T-cell (primary cell): ENCODE measurements around the gene HOXA6. TPM values are rescaled to one million over a fixed set of nuclear protein-coding genes. Genes with fewer than 3 reads are reported as not detected.

Experiments
- ATAC-seq, 4 experiments: fragments of 200-7000 bp in 3 of 4; fragments of 150-1000 bp in 1 of 4; cut with Tn5 transposase; replicated peaks in 1 of 4; 1 replicate in 3 of 4; 2 replicates in 1 of 4; pipeline ENCODE4 v1.10.0; 2021; ENCODE audit warnings: moderate library complexity in 3 of 4, mild to moderate bottlenecking in 2 of 4, moderate number of reproducible peaks in 1 of 4
- CTCF ChIA-PET, 2 donors: fragments of 300-600 bp; sonication (Branson Sonifier 250); formaldehyde crosslinking; loops; one replicate each; lab custom pipeline; 2022; ENCODE audit warnings: antibody characterized with exemption in 2 of 2; lab: Charles Lee
- POLR2A ChIA-PET, 2 donors: fragments of 300-600 bp; sonication (Branson Sonifier 250); formaldehyde crosslinking; loops; one replicate each; lab custom pipeline; 2022; ENCODE audit warnings: antibody characterized with exemption in 2 of 2; lab: Charles Lee
- DNase-seq, 35 experiments: peaks; one replicate each; pipeline versions ENCODE4 v3.0.0 to v3.0.0-alpha.2; 2013 to 2023
- H3K27ac ChIP-seq: one replicate; pipeline ENCODE4 v1.5.1; 2013; ENCODE audit warnings: low read length
- H3K27me3 ChIP-seq, 2 experiments: replicated peaks in 1 of 2; 1 replicate in 1 of 2; 2 replicates in 1 of 2; pipeline versions ENCODE4 v1.6.1 to v1.7.0; 2013; ENCODE audit warnings: low read length in 1 of 2, mixed read lengths in 1 of 2; ENCODE audit not compliant: control insufficient read depth in 2 of 2, insufficient read depth in 2 of 2; ENCODE audit errors: extremely low read depth in 1 of 2
- H3K36me3 ChIP-seq, 2 donors: 1 replicate in 1 of 2; 2 replicates in 1 of 2; pipeline versions ENCODE4 v1.6.1 to v1.7.0; 2013; ENCODE audit warnings: low read length in 1 of 2; ENCODE audit not compliant: control insufficient read depth in 2 of 2, insufficient read depth in 1 of 2; ENCODE audit errors: extremely low read depth in 1 of 2
- H3K4me1 ChIP-seq, 2 experiments: 1 replicate in 1 of 2; 2 replicates in 1 of 2; pipeline versions ENCODE4 v1.6.1 to v1.7.0; 2013; ENCODE audit warnings: low read length in 2 of 2, mixed read lengths in 1 of 2; ENCODE audit not compliant: insufficient read depth in 2 of 2, control insufficient read depth in 1 of 2; ENCODE audit errors: extremely low read depth in 1 of 2
- H3K4me3 ChIP-seq, 2 donors: 1 replicate in 1 of 2; 2 replicates in 1 of 2; pipeline versions ENCODE4 v1.5.1 to v1.7.0; 2013; ENCODE audit warnings: mild to moderate bottlenecking in 2 of 2, low read length in 1 of 2, moderate library complexity in 1 of 2; ENCODE audit not compliant: control insufficient read depth in 1 of 2; ENCODE audit errors: extremely low read depth in 1 of 2
- H3K9me3 ChIP-seq: 2 replicates; pipeline ENCODE4 v1.7.0; 2013
- H3K27ac Mint-ChIP-seq, 2 donors: one replicate each; pipeline ENCODE4 v1.8.0; 2020 to 2021; ENCODE audit warnings: mild to moderate bottlenecking in 2 of 2, mixed read lengths in 2 of 2
- H3K27me3 Mint-ChIP-seq, 2 donors: one replicate each; pipeline ENCODE4 v1.8.0; 2021 to 2022; ENCODE audit warnings: mixed read lengths in 2 of 2
- H3K36me3 Mint-ChIP-seq: one replicate; pipeline ENCODE4 v1.8.0; 2021; ENCODE audit warnings: mixed read lengths
- H3K4me1 Mint-ChIP-seq, 3 donors: one replicate each; pipeline ENCODE4 v1.8.0; 2020 to 2022; ENCODE audit warnings: mixed read lengths in 3 of 3, mild to moderate bottlenecking in 1 of 3
- H3K4me3 Mint-ChIP-seq, 3 donors: one replicate each; pipeline ENCODE4 v1.8.0; 2020 to 2022; ENCODE audit warnings: mild to moderate bottlenecking in 3 of 3, mixed read lengths in 3 of 3, moderate library complexity in 3 of 3
- H3K9me3 Mint-ChIP-seq, 3 donors: one replicate each; pipeline ENCODE4 v1.8.0; 2020 to 2022; ENCODE audit warnings: mixed read lengths in 3 of 3
- WGBS: methylation state at CpG from one replicate; pipeline ENCODE4 v1.1.5; 2013; ENCODE audit warnings: missing lambda C conversion rate; ENCODE audit not compliant: insufficient coverage; 5-methylcytosine and 5-hydroxymethylcytosine counted together
- total RNA-seq, 35 experiments: library from RNA in 6 of 35; stranded (reverse) in 6 of 35; fragments of 120-200 nt in 1 of 35; gene quantifications; one replicate each; pipeline versions ENCODE4 v1.2.1 to v1.2.4 and lab custom pipeline; 2013 to 2026

Gene HOXA6
- total RNA-seq, 5 donors from 2014 or later (not counting 1 experiment from before 2014, with no cell fraction given), result 0.50 to 0.65 TPM; not detected in 3

DNA sequence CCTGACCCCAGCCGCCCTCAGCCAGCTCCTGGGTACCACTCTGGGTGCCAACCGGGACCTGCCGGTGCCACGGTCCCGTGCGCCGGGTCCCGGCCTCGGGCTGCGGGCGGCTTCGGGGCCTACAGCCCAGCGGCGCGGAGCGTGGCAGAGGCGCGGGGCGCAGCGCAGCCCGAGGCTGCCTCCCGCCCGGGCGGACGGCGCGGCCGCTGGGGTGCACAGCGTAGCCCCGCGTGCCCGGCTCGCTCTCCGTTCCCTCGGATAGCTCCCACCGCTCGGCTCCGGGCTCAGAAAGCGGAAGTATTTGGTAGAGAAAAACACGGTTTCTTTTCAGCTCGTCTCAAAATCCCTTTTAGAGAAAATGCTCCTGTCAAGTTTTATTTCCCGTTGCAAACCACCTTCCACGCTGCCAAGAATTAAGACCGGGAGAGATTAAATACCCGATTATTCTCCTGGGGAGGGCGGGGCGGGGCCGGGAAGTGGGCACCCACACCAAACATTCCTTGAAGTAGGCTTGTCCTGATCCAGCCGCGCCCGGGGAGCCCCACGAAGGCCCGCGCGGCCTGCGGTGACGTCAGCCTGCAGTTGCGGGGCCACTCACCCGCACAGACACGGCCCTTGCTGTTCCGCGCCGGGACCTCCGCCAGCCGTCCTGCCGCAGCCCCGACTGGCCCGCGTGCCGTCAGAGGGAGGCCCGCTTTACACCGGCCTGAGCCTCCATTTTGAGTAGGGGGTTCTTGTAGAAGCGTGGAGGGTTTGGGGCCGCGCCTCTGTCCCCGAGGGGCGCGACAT lies 45.2 kb upstream of the HOXA6 start:
- H3K9me3 ChIP-seq, result no peaks in the 10 kb centered on the region
- WGBS, result 3% methylated on average over 66 of the region's 78 CpGs
- H3K4me1 Mint-ChIP-seq, result peaks cover 42 to 49% (median 46%) of the 10 kb centered on the region in 3 donors
- CTCF ChIA-PET, result interaction anchor here (0.5 kb wide), 2 partner anchors 831 to 833 kb away, joined by 3 read pairs; no protein-coding TSS in a partner anchor
- H3K27ac Mint-ChIP-seq, result no peak overlapping the region
- peaks cover 6 to 43% of the 10 kb centered on the region in 2 experiments for H3K4me1 ChIP-seq
- H3K27me3 ChIP-seq, result peaks cover 37 to 66% of the 10 kb centered on the region in 2 experiments
- H3K4me3 Mint-ChIP-seq, result peak overlapping the region; percentile 51 to 65 (median 60)
- ATAC-seq (peak; percentile 31 to 62 (median 50)), DNase-seq (peak in 5 of 35 experiments; percentile 12 to 44 (median 22))
- no peak overlapping the region for H3K27ac ChIP-seq
- no peaks in the 10 kb centered on the region for H3K36me3 ChIP-seq
- H3K4me3 ChIP-seq, result peak overlapping the region; percentile 16 to 60
- H3K36me3 Mint-ChIP-seq, result no peaks in the 10 kb centered on the region
- H3K9me3 Mint-ChIP-seq, result no peaks in the 10 kb centered on the region
- POLR2A ChIA-PET, result no interaction called here
- peaks cover 77 to 90% of the 10 kb centered on the region in 2 donors for H3K27me3 Mint-ChIP-seq

DNA sequence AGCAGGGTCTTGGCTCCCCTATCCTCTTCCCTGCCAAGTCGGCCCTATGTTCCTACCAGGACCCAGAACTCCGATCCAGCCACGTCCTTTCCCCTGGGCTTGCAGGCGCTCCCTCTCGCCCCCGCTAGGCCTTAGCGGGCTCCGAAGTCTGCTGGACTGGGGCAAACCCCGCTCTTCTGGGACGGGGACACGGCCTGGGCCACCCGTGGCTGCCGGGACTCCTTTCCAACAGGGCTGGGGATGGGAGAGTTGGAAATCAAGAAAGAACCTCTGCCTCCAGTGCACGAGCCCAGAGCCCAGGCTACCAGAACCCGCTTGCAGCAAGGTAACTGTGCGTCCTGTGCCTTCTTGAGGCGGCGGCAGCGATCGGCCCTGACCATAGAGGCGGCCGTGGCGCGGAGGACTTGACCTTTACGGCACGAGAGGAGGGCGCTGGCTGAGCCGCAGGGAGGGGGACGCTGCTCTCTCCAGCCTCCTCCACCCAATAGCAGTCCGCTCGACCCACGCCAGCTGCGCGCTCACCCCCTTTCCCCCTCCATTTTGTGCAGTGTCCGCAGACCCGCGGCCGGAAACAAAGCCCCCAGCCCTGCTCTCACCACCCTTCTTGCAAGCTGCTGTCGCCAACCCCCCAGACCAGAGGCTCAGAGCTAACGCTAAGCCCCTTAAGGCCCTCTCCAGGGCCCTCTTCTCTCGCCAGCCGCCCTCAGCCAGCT lies 44.4 kb upstream of the HOXA6 start:
- H3K27ac Mint-ChIP-seq, result no peak overlapping the region
- peaks cover 7 to 50% of the 10 kb centered on the region in 2 experiments for H3K4me1 ChIP-seq

DNA sequence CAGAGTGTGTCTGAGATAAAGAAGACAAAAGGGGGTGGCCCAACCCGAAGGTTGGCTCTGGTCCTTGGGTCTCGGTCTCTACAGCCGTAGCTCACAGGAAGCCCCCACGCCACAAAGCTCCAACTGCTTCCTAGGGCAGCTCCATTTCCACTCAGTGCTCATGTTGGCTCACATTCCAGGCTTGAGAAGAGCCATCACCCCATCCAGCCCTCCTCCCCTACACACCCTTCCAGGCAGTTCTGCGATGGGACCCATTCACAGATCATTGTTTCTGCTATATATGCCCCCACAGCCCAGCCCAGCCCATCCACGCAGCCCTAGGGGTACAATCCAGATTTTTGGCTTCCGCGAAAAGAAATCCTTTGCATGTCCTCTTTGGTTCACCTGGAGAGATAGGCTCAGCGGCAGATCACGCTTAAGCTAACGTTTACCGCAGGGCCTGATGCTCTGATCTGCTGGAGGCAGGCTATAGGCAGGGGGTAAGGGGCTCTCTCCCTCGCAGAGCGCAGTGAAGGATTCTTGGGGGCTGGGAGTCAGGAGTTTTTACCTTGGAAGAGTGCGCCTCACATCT lies 43.7 kb upstream of the HOXA6 start:
- Histone ChIP-seq H3K9me3 (no peaks in the 10 kb centered on the region), H3K36me3 (no peaks in the 10 kb centered on the region), H3K4me1 (peaks cover 8 to 53% of the 10 kb centered on the region in 2 experiments), H3K27me3 (peaks cover 39 to 77% of the 10 kb centered on the region in 2 experiments), H3K27ac (no peak overlapping the region), H3K4me3 (no peak overlapping the region)
- peaks cover 48 to 58% (median 56%) of the 10 kb centered on the region in 3 donors for H3K4me1 Mint-ChIP-seq
- CTCF ChIA-PET, result interaction anchor here in 1 of 2 donors (2.2 kb wide), 1 partner anchor 12 kb away, joined by 26 read pairs; no protein-coding TSS in a partner anchor
- 54% methylated on average over 13 of the region's 15 CpGs for WGBS
- no peaks in the 10 kb centered on the region for H3K36me3 Mint-ChIP-seq
- no peaks in the 10 kb centered on the region for H3K9me3 Mint-ChIP-seq
- DNase-seq (peak in 3 of 35 experiments; percentile 8 to 23 (median 9)), ATAC-seq (no peak)
- POLR2A ChIA-PET, result no interaction called here
- peak overlapping the region in 1 of 3 donors; percentile 65 for H3K4me3 Mint-ChIP-seq
- peak overlapping the region in 1 of 2 donors; percentile 53 for H3K27ac Mint-ChIP-seq
- H3K27me3 Mint-ChIP-seq, result peaks cover 76 to 92% of the 10 kb centered on the region in 2 donors

More for the DNA sequence above, 44.4 kb upstream of the HOXA6 start:
- H3K4me3 ChIP-seq, result peak overlapping the region; percentile 6 to 60
- no peaks in the 10 kb centered on the region for H3K9me3 ChIP-seq
- Mint-ChIP-seq H3K36me3 (no peaks in the 10 kb centered on the region), H3K4me1 (peaks cover 46 to 55% (median 53%) of the 10 kb centered on the region in 3 donors), H3K27me3 (peaks cover 77 to 90% of the 10 kb centered on the region in 2 donors), H3K9me3 (no peaks in the 10 kb centered on the region), H3K4me3 (peak overlapping the region; percentile 41 to 65 (median 47))
- ChIA-PET CTCF (interaction anchor here in 1 of 2 donors (0.5 kb wide), 1 partner anchor 833 kb away, joined by 3 read pairs; no protein-coding TSS in a partner anchor), POLR2A (no interaction called here)
- ATAC-seq (no peak), DNase-seq (peak in 2 of 35 experiments; percentile 14 to 23)
- no peaks in the 10 kb centered on the region for H3K36me3 ChIP-seq
- no peak overlapping the region for H3K27ac ChIP-seq
- 11% methylated on average over 33 of the region's 42 CpGs for WGBS
- peaks cover 37 to 72% of the 10 kb centered on the region in 2 experiments for H3K27me3 ChIP-seq

DNA sequence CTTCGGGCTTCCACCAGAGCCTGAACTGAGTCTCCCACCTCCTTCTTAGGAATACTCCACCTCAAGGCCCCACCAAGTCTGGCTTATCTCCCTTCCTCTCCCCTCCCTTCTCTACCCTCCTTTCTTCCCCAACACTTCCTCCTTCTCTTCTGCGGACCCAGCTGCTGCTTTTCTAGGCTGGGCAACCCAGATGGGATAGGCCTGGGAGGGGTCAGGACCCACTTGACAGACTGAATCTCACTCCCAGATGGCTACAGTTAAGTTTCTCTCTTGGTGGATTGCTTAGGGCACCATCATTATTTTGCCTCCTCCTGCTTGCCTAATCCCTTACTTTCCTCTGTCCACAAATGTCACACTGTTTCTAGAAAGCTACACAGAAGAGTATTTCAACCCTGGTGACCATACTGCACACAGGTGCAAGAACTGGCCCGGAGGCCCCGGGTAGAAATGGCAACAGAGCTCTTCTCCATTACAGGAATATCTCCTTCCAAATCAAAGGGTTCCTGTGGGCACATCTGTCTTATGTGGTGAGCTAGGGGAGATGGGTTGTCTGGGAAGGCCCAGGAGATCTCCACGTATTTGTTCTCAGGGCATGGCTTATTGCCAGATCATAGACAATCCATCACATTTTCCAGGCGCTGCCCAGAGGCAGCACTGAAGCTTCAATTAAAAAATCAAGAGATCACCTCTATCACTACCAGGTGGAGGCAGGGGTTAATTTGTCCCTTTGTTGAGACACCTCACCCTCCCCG lies 42.6 kb upstream of the HOXA6 start:
- CTCF ChIA-PET, result interaction anchor here in 1 of 2 donors (0.7 to 2.2 kb wide), 2 partner anchors 11 to 13 kb away, joined by 3 to 26 read pairs; no protein-coding TSS in a partner anchor
- Mint-ChIP-seq H3K9me3 (no peaks in the 10 kb centered on the region), H3K27me3 (peaks cover 78 to 96% of the 10 kb centered on the region in 2 donors), H3K4me3 (peak overlapping the region in 2 of 3 donors; percentile 22 to 79), H3K27ac (peak overlapping the region in 1 of 2 donors; percentile 58), H3K36me3 (no peaks in the 10 kb centered on the region), H3K4me1 (peaks cover 59 to 69% (median 66%) of the 10 kb centered on the region in 3 donors)
- H3K27me3 ChIP-seq, result peaks cover 37 to 88% of the 10 kb centered on the region in 2 experiments
- ATAC-seq, result no peak
- H3K9me3 ChIP-seq, result no peaks in the 10 kb centered on the region
- WGBS, result 33% methylated on average over 1 of the region's 7 CpGs
- H3K36me3 ChIP-seq, result no peaks in the 10 kb centered on the region
- POLR2A ChIA-PET, result interaction anchor here in 1 of 2 donors (0.6 kb wide), 1 partner anchor 87 kb away, joined by 4 read pairs; no protein-coding TSS in a partner anchor
- H3K27ac ChIP-seq, result no peak overlapping the region
- DNase-seq, result peak in 3 of 35 experiments; percentile 4 to 17 (median 10)
- no peak overlapping the region for H3K4me3 ChIP-seq
- H3K4me1 ChIP-seq, result peaks cover 16 to 64% of the 10 kb centered on the region in 2 experiments

DNA sequence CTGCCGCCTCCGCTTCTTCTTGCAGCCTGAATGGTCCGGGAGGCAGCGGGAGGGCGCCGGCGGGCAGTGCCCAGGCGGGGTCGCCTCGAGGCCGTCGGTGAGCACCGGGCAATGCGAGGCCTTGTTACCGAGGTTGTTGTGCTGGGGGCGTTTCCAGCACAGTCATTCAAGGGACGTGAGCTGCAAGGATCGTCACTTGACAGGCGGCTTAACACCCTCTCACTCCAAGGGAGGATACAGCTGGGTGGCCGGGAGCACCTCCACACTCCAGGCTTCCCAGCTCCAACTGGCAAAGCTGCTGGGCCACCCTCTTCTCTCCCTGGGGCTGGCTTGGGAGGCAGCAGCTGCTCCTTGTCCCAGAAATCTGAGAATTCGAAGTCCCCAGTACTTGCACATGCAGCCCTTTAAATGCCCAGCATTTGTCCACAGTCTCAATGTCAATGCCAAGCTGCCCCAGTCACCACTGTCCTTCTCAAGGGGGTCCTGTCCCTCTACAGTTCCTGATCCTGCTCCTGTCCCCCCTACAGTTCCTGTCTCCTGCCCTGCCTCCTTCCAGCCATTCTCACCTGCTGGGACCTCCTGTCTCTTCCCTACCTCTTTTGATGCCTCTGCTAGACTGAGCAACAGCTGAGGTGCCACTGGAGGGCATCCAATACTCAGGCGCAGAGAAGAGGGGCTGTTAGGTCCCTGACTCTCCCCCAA lies 41.9 kb upstream of the HOXA6 start:
- peak overlapping the region; percentile 34 to 58 for H3K27ac Mint-ChIP-seq
- H3K4me3 ChIP-seq, result peak overlapping the region in 1 of 2 donors; percentile 70
- H3K27me3 ChIP-seq, result peaks cover 33 to 92% of the 10 kb centered on the region in 2 experiments

More for the DNA sequence above, 41.9 kb upstream of the HOXA6 start:
- ATAC-seq (peak in 1 of 4 experiments; percentile 6), DNase-seq (peak in 4 of 35 experiments; percentile 11 to 22 (median 14))
- POLR2A ChIA-PET, result no interaction called here
- WGBS, result 30% methylated on average over 14 of the region's 22 CpGs
- Histone ChIP-seq H3K27ac (no peak overlapping the region), H3K9me3 (no peaks in the 10 kb centered on the region), H3K4me1 (peaks cover 22 to 71% of the 10 kb centered on the region in 2 experiments), H3K36me3 (no peaks in the 10 kb centered on the region)
- no peaks in the 10 kb centered on the region for H3K9me3 Mint-ChIP-seq
- CTCF ChIA-PET, result interaction anchor here in 1 of 2 donors (0.6 to 2.2 kb wide), 3 partner anchors 10 to 21 kb away, joined by 3 to 26 read pairs (median 3); no protein-coding TSS in a partner anchor
- peak overlapping the region in 2 of 3 donors; percentile 24 to 79 for H3K4me3 Mint-ChIP-seq
- H3K27me3 Mint-ChIP-seq, result peaks cover 76 to 96% of the 10 kb centered on the region in 2 donors
- no peaks in the 10 kb centered on the region for H3K36me3 Mint-ChIP-seq
- H3K4me1 Mint-ChIP-seq, result peaks cover 66 to 76% (median 73%) of the 10 kb centered on the region in 3 donors
